ENCODE results near the gene VWA8. TPM values are rescaled to one million over a fixed set of nuclear protein-coding genes. Genes with fewer than 3 reads are reported as not detected.

VWA8 gene
- total RNA-seq, 1 experiment from 2014 or later = 22.6 TPM

- TF ChIP-seq YY1 (IDR thresholded peaks at IDR 0.05; ENCODE audit: extremely low read depth, insufficient replicate concordance, low read depth, low read length) = no peak
Observed at GRCh38 chr13:41765813-41766212, 195.1 kb downstream of the VWA8 start (continued).

GRCh38 chr13:41765020-41765419 lies 195.9 kb downstream of the VWA8 start:
- CTCF ChIA-PET = no interaction called here
- Histone ChIP-seq H3K4me2 (ENCODE audit: low read length) (no peak overlapping the region), H4K20me1 (ENCODE audit: insufficient read depth) (no peaks in the 10 kb centered on the region), H3K4me3 (replicated peaks in 1 of 2; ENCODE audit: low read depth in 1 of 2, low read length in 2 of 2) (no peak overlapping the region), H3K9ac (ENCODE audit: low read length) (no peak overlapping the region), H3K9me2 (ENCODE audit: insufficient read depth) (no peaks in the 10 kb centered on the region), H3K4me1 (ENCODE audit: control insufficient read depth in 1 of 2, insufficient read depth in 2 of 2, low read length in 2 of 2) (no peaks in the 10 kb centered on the region), H3K36me3 (ENCODE audit: control insufficient read depth in 1 of 2, insufficient read depth in 2 of 2, low read length in 2 of 2) (no peaks in the 10 kb centered on the region), H2AFZ (ENCODE audit: low read depth, low read length, poor library complexity, severe bottlenecking) (no peak overlapping the region), H3K9me3 (ENCODE audit: control insufficient read depth in 1 of 2, insufficient read depth in 1 of 2, low read depth in 1 of 2, low read length in 2 of 2) (no peaks in the 10 kb centered on the region), H3K27ac (ENCODE audit: low read depth, low read length) (no peak overlapping the region), H3K79me2 (ENCODE audit: insufficient read depth, low read length) (no peaks in the 10 kb centered on the region), H3K27me3 (ENCODE audit: insufficient read depth, low read length) (no peaks in the 10 kb centered on the region)
- intact Hi-C loops (cut with micrococcal nuclease) = no loop called here
- ATAC-seq = no peak
- POLR2A ChIA-PET = no interaction called here
- no peak for DNase-seq (ENCODE audit: low read depth, low spot score)
- TF ChIP-seq RAD21 (IDR thresholded peaks at IDR 0.05; ENCODE audit: low read depth) = no peak
- TF ChIP-seq TCF7L2 (IDR thresholded peaks at IDR 0.05; ENCODE audit: borderline replicate concordance, extremely low read depth, insufficient read depth, insufficient read length) = no peak
- no peak for TF ChIP-seq MAX (IDR thresholded peaks at IDR 0.05)
- no peak for TF ChIP-seq SRF (IDR thresholded peaks at IDR 0.05; ENCODE audit: low read depth)
- no peak for TF ChIP-seq ZFX (IDR thresholded peaks at IDR 0.05)
- no peak for TF ChIP-seq POLR2A (IDR thresholded peaks at IDR 0.05; ENCODE audit: borderline replicate concordance, extremely low read depth, insufficient read depth, insufficient read length)
- no peak for TF ChIP-seq CTCF (IDR thresholded peaks at IDR 0.05 in 2 of 3, conservative IDR thresholded peaks at IDR 0.05 in 1 of 3; ENCODE audit: borderline replicate concordance in 1 of 3, insufficient read depth in 1 of 3, low read depth in 2 of 3, low read length in 2 of 3)
- no peak for TF ChIP-seq YY1 (IDR thresholded peaks at IDR 0.05; ENCODE audit: extremely low read depth, insufficient replicate concordance, low read depth, low read length)
- TF ChIP-seq POLR2AphosphoS5 (IDR thresholded peaks at IDR 0.05; ENCODE audit: low read depth, low read length) = no peak
- no peak for TF ChIP-seq ATF3 (IDR thresholded peaks at IDR 0.05)
- no peak for TF ChIP-seq ZBTB33 (IDR thresholded peaks at IDR 0.05; ENCODE audit: extremely low read depth, insufficient replicate concordance, low read length)
- TF ChIP-seq SIN3A (IDR thresholded peaks at IDR 0.05; ENCODE audit: low read depth) = no peak
- no peak for TF ChIP-seq EGR1 (IDR thresholded peaks at IDR 0.05; ENCODE audit: low read depth)
- RAD21 ChIA-PET (ENCODE audit: low non-redundant PET in 1 of 2, low total read pairs in 2 of 2, uncharacterized antibody in 2 of 2, unreplicated experiment in 2 of 2) = no interaction called here
- no TSS peak for BruUV-seq (replicated peaks)

All from HCT116 (cell line).